ENCODE data around the gene MAP2K2.
A peak's percentile ranks its signal among the peaks of the same experiment; 100 is the strongest.

Gene MAP2K2

DNA sequence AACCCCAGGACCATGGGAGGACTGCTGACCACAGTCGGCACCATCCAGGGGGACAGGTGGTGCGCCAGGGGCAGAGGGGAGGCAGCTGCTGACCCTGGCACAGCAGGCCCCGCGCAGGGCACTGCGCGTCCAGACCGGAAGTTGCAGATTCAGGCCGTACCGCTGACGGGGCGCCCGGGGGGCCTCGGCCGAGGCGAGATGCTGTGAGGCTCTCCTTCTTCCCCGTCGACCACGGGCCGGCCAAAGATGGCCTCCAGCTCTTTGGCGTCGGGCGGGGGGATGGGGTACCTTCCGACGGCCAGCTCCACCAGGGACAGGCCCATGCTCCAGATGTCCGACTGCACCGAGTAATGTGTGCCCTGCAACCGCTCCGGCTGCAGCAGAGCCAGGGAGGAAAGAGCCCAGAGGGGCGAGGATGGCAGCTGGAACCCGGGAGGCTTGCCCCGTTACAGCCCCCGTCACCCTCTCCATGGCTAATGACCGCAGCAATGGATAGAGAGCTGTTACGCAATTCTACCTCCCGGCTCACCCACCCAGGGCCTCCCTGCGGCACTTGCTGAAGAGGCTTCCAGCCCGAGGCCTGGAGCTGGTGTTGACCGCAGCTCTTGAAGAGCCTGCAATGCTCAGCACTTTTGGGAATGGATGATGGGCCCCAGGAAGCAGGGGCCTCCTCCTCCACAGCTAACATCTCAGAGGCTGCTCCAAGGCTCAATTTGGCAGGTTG lies 24.7 kb downstream of the MAP2K2 start:
- no peak for DNase-seq (ENCODE audit: low read depth in 2 of 2)

- no peak for DNase-seq (ENCODE audit: low read depth in 2 of 2)
Measured at GRCh38 chr19:4098493-4098892, 25.4 kb downstream of the MAP2K2 start.

GRCh38 chr19:4097501-4097900 lies 26.4 kb downstream of the MAP2K2 start:
- DNase-seq (ENCODE audit: low read depth in 2 of 2) = no peak

DNA sequence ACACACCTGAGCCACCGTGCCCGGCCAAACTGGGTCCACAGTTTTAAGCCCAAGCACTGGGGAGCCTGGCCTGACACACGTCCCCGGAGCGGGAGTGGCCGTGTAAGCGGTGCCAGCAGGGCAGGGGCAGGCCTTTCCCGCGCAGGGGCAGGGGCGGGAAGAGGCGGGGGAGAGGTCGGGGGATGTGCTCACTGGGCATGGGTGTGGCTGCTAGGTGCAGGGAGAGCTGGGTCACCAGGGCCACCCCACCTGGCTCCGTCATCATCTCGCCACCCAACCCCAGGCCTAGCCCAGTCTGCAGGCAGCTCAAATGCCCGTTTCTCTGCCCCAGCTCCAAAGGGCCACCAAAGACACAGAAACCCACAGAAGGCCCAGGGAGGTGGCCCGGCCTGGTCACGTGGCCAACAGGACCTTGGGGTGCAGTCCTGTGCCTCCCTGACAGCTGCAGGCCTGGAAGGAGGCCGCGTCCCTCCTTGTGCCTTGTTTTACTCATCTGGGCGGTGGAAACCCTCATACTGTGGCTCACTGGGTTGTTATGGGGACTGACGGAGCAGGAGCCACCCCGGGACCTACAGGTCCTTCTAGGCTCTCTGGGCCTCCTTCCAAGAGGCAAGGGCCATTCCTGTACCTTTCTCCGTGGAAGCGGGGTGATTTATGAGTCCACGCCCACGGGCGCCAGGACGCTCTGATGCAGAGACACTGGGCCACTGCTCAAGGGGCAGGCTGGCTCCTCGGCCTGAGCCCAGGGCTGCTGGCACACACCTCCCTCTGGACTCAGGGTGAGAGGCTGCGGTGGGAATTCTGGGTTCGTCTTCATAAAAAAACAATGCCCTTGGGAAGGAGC lies 27.7 kb downstream of the MAP2K2 start:
- no peak for DNase-seq (ENCODE audit: low read depth in 2 of 2)

DNA sequence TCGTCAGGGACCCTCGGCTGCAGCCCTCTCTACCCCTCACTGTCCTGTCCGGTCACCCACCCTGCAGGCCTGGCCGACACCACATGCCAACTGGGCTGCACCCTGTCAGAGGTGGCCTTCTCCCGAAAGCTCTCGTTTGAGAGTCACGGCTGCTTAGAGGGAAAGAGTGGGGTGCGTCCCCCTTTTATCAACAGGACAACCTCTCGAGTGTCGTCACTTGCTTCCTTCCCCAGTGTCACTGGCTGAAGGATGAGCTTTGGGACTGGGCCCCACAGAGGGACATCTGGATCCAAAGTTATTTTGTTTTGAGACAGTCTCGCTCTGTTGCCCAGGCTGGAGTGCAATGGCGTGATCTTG lies 28.5 kb downstream of the MAP2K2 start:
- no peak for DNase-seq (ENCODE audit: low read depth in 2 of 2)

- no peak for DNase-seq (ENCODE audit: low read depth in 2 of 2)
Measured at GRCh38 chr19:4094761-4095487, 29.0 kb downstream of the MAP2K2 start.

- DNase-seq (ENCODE audit: low read depth in 2 of 2) = no peak
Measured at GRCh38 chr19:4094291-4094690, 29.6 kb downstream of the MAP2K2 start.

DNA sequence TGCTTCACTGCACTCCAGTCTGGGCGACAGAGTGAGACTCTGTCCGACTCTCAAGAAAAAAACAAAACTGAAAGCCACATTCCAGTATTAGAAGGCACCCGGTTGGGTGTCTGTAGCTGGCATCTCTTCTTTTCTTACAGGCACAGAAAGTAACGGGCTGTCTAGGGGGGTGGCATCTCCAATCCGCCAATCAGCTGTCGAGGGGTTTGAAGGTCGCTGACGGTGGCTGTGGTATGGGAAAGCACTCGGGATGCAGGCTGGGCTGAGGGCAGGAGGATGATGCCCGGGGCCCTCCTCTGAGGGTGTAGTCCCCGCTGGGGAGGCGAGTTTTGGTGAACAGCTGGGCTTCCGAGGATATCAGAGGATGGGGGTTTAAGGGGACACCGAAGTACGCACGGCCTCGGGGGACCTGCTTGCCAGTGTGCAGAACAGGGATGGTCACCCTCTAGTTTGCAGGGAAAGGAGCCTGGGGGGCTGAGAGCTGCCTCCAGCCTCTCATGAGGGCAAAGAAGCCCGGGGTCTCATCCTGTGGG lies 30.2 kb downstream of the MAP2K2 start:
- no peak for DNase-seq (ENCODE audit: low read depth in 2 of 2)

DNA sequence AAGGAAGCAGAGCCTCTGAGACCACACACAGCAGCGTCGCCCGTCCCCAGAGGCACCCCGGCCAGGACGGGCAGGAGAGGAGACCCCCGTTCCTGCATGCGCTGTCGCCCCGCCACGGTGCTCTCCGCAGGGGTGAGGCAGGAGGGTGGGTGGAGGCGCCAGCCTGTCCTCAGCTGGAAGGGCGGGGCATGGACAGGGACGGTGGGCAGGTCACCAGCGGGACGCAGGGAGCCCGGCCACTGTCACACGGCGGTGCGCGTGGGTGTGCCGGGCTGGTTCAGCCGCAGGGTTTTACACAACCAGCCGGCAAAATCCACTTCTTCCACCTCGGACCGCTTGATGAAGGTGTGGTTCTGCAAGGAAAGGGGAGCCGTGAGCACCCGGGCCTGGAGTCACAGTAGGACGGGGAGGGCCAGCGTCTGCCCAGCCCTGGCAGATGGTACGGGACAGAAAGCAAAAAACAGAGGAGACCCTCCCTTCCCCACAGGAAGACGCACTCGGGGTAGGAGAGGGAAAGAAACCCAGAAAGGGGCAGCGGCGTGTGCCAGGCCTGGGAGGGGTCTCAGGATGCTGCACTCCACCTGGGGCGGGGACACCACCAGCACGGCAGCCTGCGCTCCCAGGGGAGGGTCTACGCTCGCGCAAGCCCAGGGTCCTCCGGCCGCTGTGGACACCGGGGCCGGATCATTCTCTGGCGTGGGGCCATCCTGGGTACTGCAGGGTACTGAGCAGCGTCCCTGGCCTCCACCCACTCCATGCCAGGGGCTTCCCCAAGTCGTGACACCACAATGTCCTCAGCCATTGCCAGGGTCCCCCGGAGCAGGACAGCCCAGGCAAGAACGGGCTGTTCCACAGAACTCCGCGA lies 33.3 kb downstream of the MAP2K2 start:
- DNase-seq (ENCODE audit: low read depth in 2 of 2) = no peak

- DNase-seq (ENCODE audit: low read depth in 2 of 2) = no peak
Measured at GRCh38 chr19:4089946-4090345, 34.0 kb downstream of the MAP2K2 start.

GRCh38 chr19:4089400-4089908 lies 34.5 kb downstream of the MAP2K2 start:
- peak in 1 of 2 donors; percentile 28 for DNase-seq (ENCODE audit: low read depth in 2 of 2)

DNA sequence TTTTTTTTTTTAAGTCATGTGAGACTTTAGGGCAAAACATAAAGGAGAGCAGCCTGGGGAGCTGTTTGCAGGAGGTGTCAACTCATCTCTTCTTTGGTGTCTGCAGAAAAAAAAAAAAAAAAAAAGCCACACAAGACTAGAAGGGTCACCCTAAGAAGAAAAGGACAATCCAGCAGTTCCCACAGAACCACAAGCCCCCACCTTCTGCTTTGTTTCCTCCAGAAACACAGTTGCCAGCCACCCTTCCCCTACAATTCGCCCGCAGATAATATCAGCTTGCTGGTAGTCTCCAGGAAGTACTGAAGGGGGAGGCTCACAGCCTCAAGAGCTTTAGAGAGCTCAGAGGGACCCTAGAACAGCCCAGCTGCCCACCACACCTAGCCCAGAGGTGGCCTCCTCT lies 34.9 kb downstream of the MAP2K2 start:
- no peak for DNase-seq (ENCODE audit: low read depth in 2 of 2)

DNA sequence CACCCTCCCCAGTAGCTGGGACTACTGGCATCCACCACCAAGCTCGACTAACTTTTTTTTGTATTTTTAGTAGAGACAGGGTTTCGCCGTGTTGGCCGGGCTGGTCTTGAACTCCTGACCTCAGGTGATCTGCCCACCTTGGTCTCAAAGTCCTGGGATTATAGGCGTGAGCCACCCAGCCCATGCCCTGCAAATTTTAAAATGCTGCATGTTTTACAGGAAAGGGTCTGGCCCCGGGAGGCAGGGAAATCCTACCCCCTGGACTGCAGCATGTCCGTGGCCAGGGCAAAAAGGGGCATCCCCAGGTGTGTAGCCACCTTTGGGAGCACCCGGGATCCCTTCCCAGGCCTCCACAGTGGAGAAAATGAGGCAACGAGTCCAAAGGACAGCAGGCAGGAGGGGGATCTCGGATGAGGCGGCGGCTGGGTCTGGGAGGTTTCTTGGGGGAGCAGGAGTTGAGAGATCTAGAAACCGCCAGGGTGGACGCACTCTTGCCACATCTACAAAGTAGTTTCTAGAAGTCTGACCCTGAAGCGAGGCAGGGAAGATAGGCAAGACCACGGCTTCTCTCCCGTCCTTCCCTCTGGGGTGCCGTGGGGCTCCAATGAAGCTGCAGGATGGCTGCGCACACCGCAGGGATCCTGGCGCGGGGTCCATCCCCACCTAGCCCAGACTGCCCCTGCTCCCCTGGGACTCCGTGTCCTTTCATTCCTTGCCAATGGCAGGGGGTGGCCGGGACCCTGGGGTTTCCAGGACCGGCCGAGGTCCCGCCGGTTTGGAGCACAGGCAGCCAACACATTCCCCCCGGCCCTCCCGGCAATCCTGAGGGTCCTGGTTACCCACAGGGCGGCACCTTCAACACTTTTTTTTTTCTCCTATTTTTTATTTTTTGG lies 35.9 kb downstream of the MAP2K2 start:
- DNase-seq (ENCODE audit: low read depth in 2 of 2) = no peak

GRCh38 chr19:4086411-4086867 lies 37.5 kb downstream of the MAP2K2 start:
- DNase-seq (ENCODE audit: low read depth in 2 of 2) = no peak

GRCh38 chr19:4084547-4084877 lies 39.4 kb downstream of the MAP2K2 start:
- DNase-seq (ENCODE audit: low read depth in 2 of 2) = no peak

DNA sequence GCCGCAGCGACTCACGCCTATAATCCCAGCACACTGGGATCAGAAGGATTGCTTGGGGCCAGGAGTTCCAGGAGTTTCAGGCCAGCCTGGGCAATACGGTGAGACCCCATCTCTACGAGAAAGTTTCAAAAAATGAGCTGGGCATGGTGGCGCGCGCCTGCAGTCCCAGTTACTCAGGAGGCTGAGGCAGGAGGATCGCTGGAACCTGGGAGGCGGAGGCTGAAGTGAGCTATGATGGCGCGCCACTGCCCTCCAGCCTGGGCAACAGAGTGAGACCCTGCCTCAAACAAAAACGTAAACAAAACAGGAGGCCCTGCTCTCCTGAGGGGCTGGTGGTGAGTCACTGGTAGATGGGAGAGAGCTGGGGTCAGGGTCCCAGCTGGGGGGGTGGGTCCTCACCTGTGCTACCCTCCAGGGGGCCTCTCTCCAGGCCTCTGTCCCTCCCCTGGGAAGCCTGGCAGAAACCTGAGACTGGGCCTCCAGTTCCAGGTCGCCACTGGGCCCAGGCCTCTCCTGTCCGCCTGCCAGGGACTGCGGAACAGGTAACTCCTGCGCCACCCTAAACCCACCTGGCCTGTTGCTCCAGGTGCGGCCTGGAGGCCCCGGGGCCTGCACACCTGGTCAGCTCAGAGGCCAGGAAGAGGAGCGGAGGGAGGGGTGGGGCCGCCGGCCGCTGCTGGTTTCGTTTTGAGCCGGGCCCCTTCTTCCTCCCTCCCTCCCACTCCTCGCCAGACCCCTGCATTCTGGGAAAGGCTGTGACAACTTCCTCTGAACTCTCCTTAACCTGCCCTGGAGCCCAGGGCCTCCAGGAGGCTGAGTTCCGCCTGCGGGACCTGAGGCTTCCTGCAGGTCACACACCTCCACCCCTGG lies 40.0 kb downstream of the MAP2K2 start:
- DNase-seq (ENCODE audit: low read depth in 2 of 2) = no peak

DNA sequence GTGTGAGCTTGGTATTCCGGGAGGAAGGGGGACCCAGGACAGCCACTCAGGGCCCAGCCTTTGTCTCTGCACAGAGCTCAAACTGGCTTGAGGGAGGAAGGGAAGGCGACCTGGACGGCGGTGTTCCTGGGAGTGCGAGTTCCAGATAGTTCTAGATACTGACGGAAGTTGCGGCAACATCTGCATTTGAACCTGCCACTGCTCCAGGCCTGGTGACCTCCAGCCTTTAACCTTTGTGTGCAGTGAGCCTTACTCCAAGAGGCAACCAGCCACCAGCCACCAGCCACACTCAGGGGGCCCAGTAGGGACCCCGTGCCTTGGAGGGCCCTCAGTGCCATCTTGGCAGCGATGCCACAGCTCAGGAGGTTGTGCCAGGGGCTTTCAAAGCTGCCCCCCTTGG lies 41.8 kb downstream of the MAP2K2 start:
- no peak for DNase-seq (ENCODE audit: low read depth in 2 of 2)

DNA sequence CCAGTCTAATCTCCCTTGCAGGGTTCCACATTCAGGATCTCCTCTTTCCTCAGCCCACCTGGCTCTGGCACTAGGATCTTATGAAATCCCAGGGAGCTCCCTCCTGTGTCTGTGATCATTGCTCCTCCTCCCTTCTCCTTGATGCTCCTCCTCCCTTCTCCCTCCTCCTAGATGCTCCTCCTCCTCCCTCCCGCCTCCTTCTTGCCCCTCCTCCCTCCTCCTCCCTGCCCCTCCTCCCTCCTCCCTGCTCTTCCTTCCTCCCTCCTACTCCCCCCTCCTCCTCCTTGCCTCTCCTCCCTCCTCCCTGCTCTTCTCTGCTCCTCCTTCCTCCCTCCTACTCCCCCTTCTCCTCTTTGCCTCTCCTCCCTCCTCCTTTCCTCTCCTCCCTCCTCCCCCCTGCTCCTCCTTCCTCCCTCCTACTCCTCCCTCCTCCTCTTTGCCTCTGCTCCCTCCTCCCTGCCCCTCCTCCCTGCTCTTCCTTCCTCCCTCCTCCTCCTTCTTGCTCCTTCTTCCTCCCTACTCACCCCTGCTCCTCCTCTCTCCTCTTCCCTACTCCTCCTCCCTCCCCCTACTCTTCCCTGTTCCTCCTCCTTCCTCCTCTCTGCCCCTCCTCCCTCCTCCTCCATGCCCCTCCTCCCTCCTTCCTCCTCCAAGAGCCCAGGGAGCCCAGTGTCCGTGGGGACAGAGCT lies 42.3 kb downstream of the MAP2K2 start:
- no peak for DNase-seq (ENCODE audit: low read depth in 2 of 2)

DNA sequence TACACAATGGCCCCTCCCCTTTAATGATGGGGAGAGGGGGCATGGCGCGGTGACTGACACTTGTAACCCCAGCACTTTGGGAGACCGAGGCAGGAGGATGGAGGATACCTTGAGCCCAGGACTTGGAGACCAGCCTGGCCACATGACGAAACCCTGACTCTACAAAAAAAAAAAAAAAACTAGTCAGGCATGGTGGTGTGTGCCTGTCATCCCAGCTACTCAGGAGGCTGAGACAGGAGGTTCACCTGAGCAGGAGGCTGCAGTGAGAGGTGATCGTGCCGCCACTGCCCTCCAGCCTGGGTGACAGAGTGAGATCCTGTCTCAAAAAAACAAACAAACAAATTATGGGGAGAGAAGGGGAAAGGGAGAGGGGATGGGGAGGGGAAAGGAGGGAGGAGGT lies 43.4 kb downstream of the MAP2K2 start:
- no peak for DNase-seq (ENCODE audit: low read depth in 2 of 2)

Data from stimulated activated CD8-positive, alpha-beta memory T cell treated with anti-CD3 and anti-CD28 coated beads, Interleukin-15, amount 100 ng/mL, for 4 hours (primary cell).